OCI-LY1 (cell line): ENCODE measurements around the gene LRRC28.

Source experiments
- CTCF ChIP-seq: fragments of 200-600 bp; sonication (generic), shearing (Covaris generic); IDR thresholded peaks from 2 replicates; pipeline ENCODE4 v1.5.1; 2017; ENCODE audit warnings: mild to moderate bottlenecking, antibody characterized with exemption, low read length, moderate library complexity, mixed read lengths
- EZH2 ChIP-seq: fragments of 200-600 bp; sonication (generic), shearing (Covaris generic); IDR thresholded peaks from 2 replicates; pipeline ENCODE4 v1.8.0; 2017; ENCODE audit warnings: borderline replicate concordance, mixed run types, mild to moderate bottlenecking, antibody characterized with exemption, low read length, moderate library complexity, mixed read lengths

- TF ChIP-seq CTCF, result no peak
- no peak for TF ChIP-seq EZH2
Observed at GRCh38 chr15:99328106-99329072, 77.1 kb downstream of the LRRC28 start.
